IMR-90 (cell line): ENCODE results near the gene ALAD. TPM values are rescaled to one million over a fixed set of nuclear protein-coding genes. Genes with fewer than 3 reads are reported as not detected.

Source experiments
- ATAC-seq: fragments of 200-7000 bp; cut with Tn5 transposase; 2 replicates; pipeline ENCODE4 v1.9.1; 2020; ENCODE audit warnings: low read depth, mild to moderate bottlenecking, moderate library complexity
- BruUV-seq: library from RNA; stranded (reverse); fragments of 400-500 nt; replicated peaks from 2 replicates; lab custom pipeline; 2021; lab: Mats Ljungman, UMichigan
- CTCF ChIA-PET: fragments of 300-600 bp; formaldehyde crosslinking; extraction: SDS; loops from one replicate; lab custom pipeline; 2021; ENCODE audit warnings: antibody characterized with exemption; lab: Yijun Ruan, JAX
- POLR2A ChIA-PET: fragments of 300-600 bp; sonication (Branson Sonifier 250); formaldehyde crosslinking; loops from one replicate; lab custom pipeline; 2022; ENCODE audit warnings: antibody characterized with exemption; ENCODE audit not compliant: unreplicated experiment; lab: Charles Lee
- DNase-seq: peaks from one replicate; pipeline ENCODE4 v3.0.0; 2013
- H2AFZ ChIP-seq: replicated peaks from 2 replicates; pipeline ENCODE3; 2013; ENCODE audit warnings: low read length, mild to moderate bottlenecking; ENCODE audit not compliant: poor library complexity
- H2AK5ac ChIP-seq: 2 replicates; pipeline ENCODE4 v1.6.1; 2013; ENCODE audit warnings: low read depth, low read length, inconsistent platforms
- H2AK9ac ChIP-seq: replicated peaks from 2 replicates; pipeline ENCODE3; 2013; ENCODE audit warnings: mild to moderate bottlenecking, low read depth, low read length, moderate library complexity; ENCODE audit not compliant: poor library complexity
- H2BK120ac ChIP-seq: 2 replicates; pipeline ENCODE4 v1.6.1; 2013; ENCODE audit warnings: low read depth, low read length, inconsistent platforms
- H2BK15ac ChIP-seq: 3 replicates; pipeline ENCODE4 v1.6.1; 2013; ENCODE audit warnings: low read depth, low read length, inconsistent platforms
- H2BK20ac ChIP-seq: 2 replicates; pipeline ENCODE4 v1.6.1; 2013; ENCODE audit warnings: low read depth, mild to moderate bottlenecking, inconsistent platforms, low read length, moderate library complexity
- H2BK5ac ChIP-seq: 2 replicates; pipeline ENCODE4 v1.6.1; 2013; ENCODE audit warnings: mild to moderate bottlenecking, low read depth, low read length, inconsistent platforms; ENCODE audit not compliant: poor library complexity, severe bottlenecking
- H3K14ac ChIP-seq: replicated peaks from 2 replicates; pipeline ENCODE4 v1.6.1; 2013; ENCODE audit warnings: low read depth, low read length, inconsistent platforms
- H3K18ac ChIP-seq: 2 replicates; pipeline ENCODE4 v1.6.1; 2013; ENCODE audit warnings: low read depth, low read length, control low read depth
- H3K23ac ChIP-seq: 2 replicates; pipeline ENCODE4 v1.6.1; 2013; ENCODE audit warnings: low read depth, low read length, inconsistent platforms
- H3K27ac ChIP-seq: 2 replicates; pipeline ENCODE4 v1.5.1; 2013; ENCODE audit warnings: mild to moderate bottlenecking, control low read depth, low read length; ENCODE audit not compliant: insufficient read depth
- H3K27me3 ChIP-seq: 2 replicates; pipeline ENCODE4 v1.6.1; 2013; ENCODE audit warnings: low read length; ENCODE audit not compliant: control insufficient read depth, insufficient read depth
- H3K36me3 ChIP-seq: 2 replicates; pipeline ENCODE4 v1.6.1; 2013; ENCODE audit warnings: low read length, mixed read lengths; ENCODE audit not compliant: control insufficient read depth, insufficient read depth
- H3K4ac ChIP-seq: 2 replicates; pipeline ENCODE4 v1.6.1; 2013; ENCODE audit warnings: low read depth, low read length, inconsistent platforms
- H3K4me1 ChIP-seq: 2 replicates; pipeline ENCODE4 v1.6.1; 2013; ENCODE audit warnings: low read length, mixed read lengths; ENCODE audit not compliant: control insufficient read depth, insufficient read depth
- H3K4me2 ChIP-seq: 2 replicates; pipeline ENCODE4 v1.6.1; 2013; ENCODE audit warnings: low read depth, mild to moderate bottlenecking, control low read depth, low read length, moderate library complexity
- H3K4me3 ChIP-seq: 2 replicates; pipeline ENCODE4 v1.5.1; 2013; ENCODE audit warnings: low read depth, mild to moderate bottlenecking, control low read depth, low read length, moderate library complexity; ENCODE audit not compliant: insufficient read depth
- H3K56ac ChIP-seq: 2 replicates; pipeline ENCODE4 v1.6.1; 2013; ENCODE audit warnings: low read length, inconsistent platforms; ENCODE audit not compliant: insufficient read depth; ENCODE audit errors: extremely low read depth
- H3K79me1 ChIP-seq, 2 experiments: 2 replicates each; pipeline ENCODE4 v1.6.1; 2013; ENCODE audit warnings: low read length in 2 of 2, inconsistent platforms in 1 of 2, low read depth in 1 of 2
- H3K9ac ChIP-seq: 2 replicates; pipeline ENCODE4 v1.6.1; 2013; ENCODE audit warnings: low read depth, low read length, control low read depth
- H3K9me1 ChIP-seq: 2 replicates; pipeline ENCODE4 v1.6.1; 2013; ENCODE audit warnings: low read length, inconsistent platforms; ENCODE audit not compliant: insufficient read depth
- H3K9me3 ChIP-seq: 2 replicates; pipeline ENCODE4 v1.6.1; 2013; ENCODE audit warnings: low read length; ENCODE audit not compliant: control insufficient read depth, insufficient read depth
- H4K20me1 ChIP-seq: 2 replicates; pipeline ENCODE4 v1.6.1; 2013; ENCODE audit warnings: low read length, inconsistent platforms; ENCODE audit not compliant: insufficient read depth
- H4K5ac ChIP-seq: 2 replicates; pipeline ENCODE4 v1.6.1; 2013; ENCODE audit warnings: mild to moderate bottlenecking, low read depth, low read length, control low read depth
- H4K8ac ChIP-seq, 2 experiments: 2 replicates each; pipeline ENCODE4 v1.6.1; 2013; ENCODE audit warnings: low read depth in 2 of 2, low read length in 2 of 2, control low read depth in 1 of 2, inconsistent platforms in 1 of 2
- H4K91ac ChIP-seq: 2 replicates; pipeline ENCODE4 v1.6.1; 2013; ENCODE audit warnings: low read depth, low read length, inconsistent platforms; ENCODE audit not compliant: insufficient read depth
- BHLHE40 ChIP-seq: fragments of 150-350 bp; IDR thresholded peaks from 2 replicates; pipeline ENCODE4 v1.6.1; 2016; ENCODE audit warnings: mild to moderate bottlenecking, low read depth, low read length
- CEBPB ChIP-seq: IDR thresholded peaks from 2 replicates; pipeline ENCODE4 v1.6.1; 2012; ENCODE audit warnings: low read depth, low read length, improper control_type of control experiment
- CHD1 ChIP-seq: IDR thresholded peaks from 2 replicates; pipeline ENCODE4 v1.6.1; 2012; ENCODE audit warnings: low read depth, low read length, improper control_type of control experiment
- FOS ChIP-seq: fragments of 150-350 bp; IDR thresholded peaks from 2 replicates; pipeline ENCODE4 v1.6.1; 2016; ENCODE audit warnings: low read depth, low read length
- MAFK ChIP-seq: IDR thresholded peaks from 2 replicates; pipeline ENCODE4 v1.6.1; 2012; ENCODE audit warnings: low read depth, low read length, improper control_type of control experiment
- MAZ ChIP-seq: IDR thresholded peaks from 2 replicates; pipeline ENCODE4 v1.6.1; 2012; ENCODE audit warnings: low read depth, mild to moderate bottlenecking, low read length, improper control_type of control experiment, moderate library complexity, borderline replicate concordance
- MXI1 ChIP-seq: IDR thresholded peaks from 2 replicates; pipeline ENCODE4 v1.6.1; 2012; ENCODE audit warnings: low read depth, mild to moderate bottlenecking, low read length, moderate library complexity, borderline replicate concordance
- NFE2L2 ChIP-seq: fragments of 150-350 bp; IDR thresholded peaks from 2 replicates; pipeline ENCODE4 v1.6.1; 2016; ENCODE audit warnings: low read depth, mild to moderate bottlenecking, low read length
- POLR2A ChIP-seq: IDR thresholded peaks from 2 replicates; pipeline ENCODE4 v1.6.1; 2012; ENCODE audit warnings: mild to moderate bottlenecking, low read depth, low read length
- RAD21 ChIP-seq: IDR thresholded peaks from 2 replicates; pipeline ENCODE4 v1.6.1; 2012; ENCODE audit warnings: low read length, improper control_type of control experiment
- RCOR1 ChIP-seq: IDR thresholded peaks from 2 replicates; pipeline ENCODE4 v1.6.1; 2012; ENCODE audit warnings: mild to moderate bottlenecking, low read length, improper control_type of control experiment; ENCODE audit not compliant: insufficient replicate concordance
- RFX5 ChIP-seq: IDR thresholded peaks from 2 replicates; pipeline ENCODE4 v1.8.0; 2012; ENCODE audit warnings: low read depth, mild to moderate bottlenecking, low read length, moderate library complexity
- SMC3 ChIP-seq: fragments of 150-350 bp; IDR thresholded peaks from 2 replicates; pipeline ENCODE4 v1.6.1; 2016; ENCODE audit warnings: low read depth, mild to moderate bottlenecking, antibody characterized with exemption, low read length, moderate library complexity
- WGBS, 2 experiments: methylation state at CpG; one replicate each; pipeline versions ENCODE4 v1.1.5 to v1.1.7; 2013; ENCODE audit warnings: missing lambda C conversion rate in 2 of 2; ENCODE audit not compliant: insufficient read length in 1 of 2; ENCODE audit errors: extremely low coverage in 2 of 2; 5-methylcytosine and 5-hydroxymethylcytosine counted together
- dilution Hi-C: fragments of 300-500 bp; cut with HindIII; formaldehyde crosslinking; loops from one replicate; pipeline ENCODE4 v1.14.3; 2018; ENCODE audit warnings: low sequenced_read_pairs; ENCODE audit not compliant: unreplicated experiment
- in situ Hi-C: fragments of 300-500 bp; cut with MboI; formaldehyde crosslinking; loops from 3 replicates; pipeline ENCODE4 v1.14.3; 2019; ENCODE audit warnings: low sequenced_read_pairs, inconsistent platforms, mixed read lengths
- intact Hi-C: fragments of 100-400 bp; cut with micrococcal nuclease; formaldehyde crosslinking; loops from 2 replicates; pipeline ENCODE4 v1.10.0; 2022
- polyA plus RNA-seq, 3 experiments: library from polyadenylated mRNA; depleted of rRNA; stranded (reverse); fragments of >200 nt; gene quantifications; 2 replicates each; pipeline ENCODE4 v1.2.3, GENCODE V29; 2012; ENCODE audit warnings: low replicate concordance in 1 of 3
- total RNA-seq: library from RNA; depleted of rRNA; stranded (reverse); fragments of >200 nt; gene quantifications from 2 replicates; pipeline ENCODE4 v1.2.3, GENCODE V29; 2012
- TF ChIP-seq, protein P1 (sequence below): fragments of 150-350 bp; IDR thresholded peaks from 2 replicates; pipeline ENCODE4 v1.6.1; 2017; ENCODE audit warnings: mild to moderate bottlenecking, antibody characterized with exemption, low read length, low read depth
- TF ChIP-seq, protein P2 (sequence below): fragments of 150-350 bp; IDR thresholded peaks from 2 replicates; pipeline ENCODE4 v1.6.1; 2016; ENCODE audit warnings: low read depth, mild to moderate bottlenecking, low read length, moderate library complexity, borderline replicate concordance
- TF ChIP-seq, protein P3 (sequence below): conservative IDR thresholded peaks from 2 replicates; pipeline ENCODE4 v1.5.1; 2012; ENCODE audit warnings: mild to moderate bottlenecking, low read depth, low read length, improper control_type of control experiment

ALAD gene
- total and polyA plus RNA-seq, 2 of the 4 experiments (the other 2 are of a cell fraction), result 11.1 to 15.6 TPM

DNA sequence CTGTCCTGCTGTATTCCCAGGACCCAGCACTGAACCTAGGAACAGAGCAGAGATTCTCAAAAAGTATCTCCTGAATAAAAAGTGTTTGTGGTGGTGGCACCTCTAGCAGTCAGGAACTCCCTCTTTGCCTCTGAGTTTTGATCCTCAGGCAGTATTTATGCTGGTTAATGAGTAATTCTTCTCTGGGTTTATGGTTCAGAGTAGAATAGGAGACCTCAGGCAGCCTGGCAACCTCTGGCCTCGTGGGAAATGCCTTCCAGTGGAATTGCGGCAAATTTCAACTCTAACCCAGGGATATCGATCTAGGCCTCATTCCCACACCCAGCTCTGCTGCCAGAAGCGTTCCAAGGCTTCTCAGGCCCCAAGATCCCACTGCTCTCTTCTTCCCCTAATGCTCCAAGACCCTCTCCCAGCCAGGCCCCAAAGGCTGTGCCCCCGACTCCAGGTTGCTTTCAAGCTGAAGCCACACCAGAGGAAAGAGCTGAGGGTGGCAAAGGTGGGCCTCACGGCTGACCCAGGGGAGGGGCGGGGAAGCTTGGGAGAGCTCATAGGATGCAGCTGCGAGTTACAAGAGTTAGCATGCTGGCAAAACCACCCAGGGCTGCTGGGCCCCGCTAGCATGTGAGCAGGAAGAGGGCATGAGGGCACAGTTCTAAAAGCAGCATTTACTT lies 13.4 kb downstream of the ALAD start:
- Histone ChIP-seq H3K4ac (no peak overlapping the region), H2AFZ (no peak overlapping the region), H4K20me1 (no peaks in the 10 kb centered on the region), H3K4me3 (no peak overlapping the region), H3K27me3 (no peaks in the 10 kb centered on the region), H3K4me1 (no peaks in the 10 kb centered on the region), H2AK5ac (no peak overlapping the region), H3K23ac (no peak overlapping the region), H2BK120ac (no peak overlapping the region), H4K8ac (no peak overlapping the region), H3K9me3 (no peaks in the 10 kb centered on the region), H4K91ac (no peak overlapping the region), H2BK5ac (no peak overlapping the region), H3K27ac (no peak overlapping the region), H3K14ac (no peak overlapping the region), H3K79me1 (no peaks in the 10 kb centered on the region), H3K18ac (no peak overlapping the region), H2BK15ac (no peak overlapping the region), H3K4me2 (no peak overlapping the region), H2BK20ac (no peak overlapping the region), H3K9me1 (no peaks in the 10 kb centered on the region), H3K36me3 (peaks cover 44% of the 10 kb centered on the region), H3K56ac (no peak overlapping the region), H2AK9ac (no peak overlapping the region), H3K9ac (no peak overlapping the region), H4K5ac (no peak overlapping the region)
- WGBS, 2 experiments, result 86% methylated on average over 8 of the region's 9 CpGs; no CpG with 5 or more reads in 1 of the 2 experiments
- in situ Hi-C loops, result no loop called here
- no TSS peak for BruUV-seq
- DNase-seq (no peak), ATAC-seq (no peak)
- CTCF ChIA-PET, result no interaction called here
- POLR2A ChIA-PET, result no interaction called here
- dilution Hi-C loops, result no loop called here
- TF ChIP-seq NFE2L2, result no peak
- no peak for TF ChIP-seq RCOR1
- no peak for TF ChIP-seq MAFK
- TF ChIP-seq CEBPB, result no peak
- TF ChIP-seq RAD21, result no peak
- no peak for TF ChIP-seq FOS
- no peak for TF ChIP-seq SMC3
- TF ChIP-seq RFX5, result no peak
- no peak for TF ChIP-seq BHLHE40
- TF ChIP-seq POLR2A, result no peak
- TF ChIP-seq, protein P1, sequence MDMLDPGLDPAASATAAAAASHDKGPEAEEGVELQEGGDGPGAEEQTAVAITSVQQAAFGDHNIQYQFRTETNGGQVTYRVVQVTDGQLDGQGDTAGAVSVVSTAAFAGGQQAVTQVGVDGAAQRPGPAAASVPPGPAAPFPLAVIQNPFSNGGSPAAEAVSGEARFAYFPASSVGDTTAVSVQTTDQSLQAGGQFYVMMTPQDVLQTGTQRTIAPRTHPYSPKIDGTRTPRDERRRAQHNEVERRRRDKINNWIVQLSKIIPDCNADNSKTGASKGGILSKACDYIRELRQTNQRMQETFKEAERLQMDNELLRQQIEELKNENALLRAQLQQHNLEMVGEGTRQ, result no peak
- TF ChIP-seq MXI1, result no peak
- TF ChIP-seq CHD1, result no peak
- TF ChIP-seq, protein P2, sequence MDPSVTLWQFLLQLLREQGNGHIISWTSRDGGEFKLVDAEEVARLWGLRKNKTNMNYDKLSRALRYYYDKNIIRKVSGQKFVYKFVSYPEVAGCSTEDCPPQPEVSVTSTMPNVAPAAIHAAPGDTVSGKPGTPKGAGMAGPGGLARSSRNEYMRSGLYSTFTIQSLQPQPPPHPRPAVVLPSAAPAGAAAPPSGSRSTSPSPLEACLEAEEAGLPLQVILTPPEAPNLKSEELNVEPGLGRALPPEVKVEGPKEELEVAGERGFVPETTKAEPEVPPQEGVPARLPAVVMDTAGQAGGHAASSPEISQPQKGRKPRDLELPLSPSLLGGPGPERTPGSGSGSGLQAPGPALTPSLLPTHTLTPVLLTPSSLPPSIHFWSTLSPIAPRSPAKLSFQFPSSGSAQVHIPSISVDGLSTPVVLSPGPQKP, result no peak
- TF ChIP-seq, protein P3, sequence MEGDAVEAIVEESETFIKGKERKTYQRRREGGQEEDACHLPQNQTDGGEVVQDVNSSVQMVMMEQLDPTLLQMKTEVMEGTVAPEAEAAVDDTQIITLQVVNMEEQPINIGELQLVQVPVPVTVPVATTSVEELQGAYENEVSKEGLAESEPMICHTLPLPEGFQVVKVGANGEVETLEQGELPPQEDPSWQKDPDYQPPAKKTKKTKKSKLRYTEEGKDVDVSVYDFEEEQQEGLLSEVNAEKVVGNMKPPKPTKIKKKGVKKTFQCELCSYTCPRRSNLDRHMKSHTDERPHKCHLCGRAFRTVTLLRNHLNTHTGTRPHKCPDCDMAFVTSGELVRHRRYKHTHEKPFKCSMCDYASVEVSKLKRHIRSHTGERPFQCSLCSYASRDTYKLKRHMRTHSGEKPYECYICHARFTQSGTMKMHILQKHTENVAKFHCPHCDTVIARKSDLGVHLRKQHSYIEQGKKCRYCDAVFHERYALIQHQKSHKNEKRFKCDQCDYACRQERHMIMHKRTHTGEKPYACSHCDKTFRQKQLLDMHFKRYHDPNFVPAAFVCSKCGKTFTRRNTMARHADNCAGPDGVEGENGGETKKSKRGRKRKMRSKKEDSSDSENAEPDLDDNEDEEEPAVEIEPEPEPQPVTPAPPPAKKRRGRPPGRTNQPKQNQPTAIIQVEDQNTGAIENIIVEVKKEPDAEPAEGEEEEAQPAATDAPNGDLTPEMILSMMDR, result no peak
- TF ChIP-seq MAZ, result no peak
- intact Hi-C loops, result no loop called here
